Gastroesophageal sphincter (tissue), 3 donors: ENCODE data around the gene ALKBH5.

Experiments
- EP300 ChIP-seq: sonication (generic); formaldehyde crosslinking; IDR thresholded peaks from one replicate; pipeline ENCODE4 v1.6.1; 2017; ENCODE audit warnings: antibody characterized with exemption, mild to moderate bottlenecking
- POLR2A ChIP-seq, 2 donors: fragments of 450-650 bp; IDR thresholded peaks; one replicate each; pipeline ENCODE4 v1.6.1; 2017; ENCODE audit warnings: antibody characterized with exemption in 2 of 2, mild to moderate bottlenecking in 2 of 2, moderate library complexity in 1 of 2
- POLR2AphosphoS5 ChIP-seq: sonication (generic); formaldehyde crosslinking; IDR thresholded peaks from one replicate; pipeline ENCODE4 v1.6.1; 2017; ENCODE audit warnings: antibody characterized with exemption
- TF ChIP-seq, protein P1 (sequence below), 4 experiments: fragments of 200-600 bp in 2 of 4; fragments of 450-650 bp in 2 of 4; sonication (generic) in 1 of 4; IDR thresholded peaks; one replicate each; pipeline ENCODE4 v1.5.1; 2017 to 2019; ENCODE audit warnings: antibody characterized with exemption in 4 of 4, mild to moderate bottlenecking in 2 of 4, moderate library complexity in 2 of 4

DNA sequence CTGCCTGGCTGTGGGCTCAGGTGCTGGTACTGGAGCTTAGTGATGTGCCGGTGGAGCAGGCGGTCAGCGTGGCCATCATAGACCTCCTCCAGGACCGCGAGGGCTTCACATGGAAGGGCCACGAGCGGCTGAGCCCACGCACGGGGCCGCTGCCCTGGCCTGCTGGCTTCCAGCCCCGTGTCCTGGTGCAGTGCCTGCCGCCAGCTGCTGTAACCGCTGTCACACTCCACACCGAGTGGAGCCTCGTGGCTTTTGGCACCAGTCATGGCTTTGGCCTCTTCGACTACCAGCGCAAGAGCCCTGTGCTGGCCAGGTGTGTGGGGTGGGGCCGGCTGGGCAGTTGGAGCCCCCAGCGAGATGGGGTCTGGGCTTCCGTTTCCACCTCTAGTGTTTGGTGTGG lies 53.8 kb downstream of the ALKBH5 start:
- TF ChIP-seq, protein P1, sequence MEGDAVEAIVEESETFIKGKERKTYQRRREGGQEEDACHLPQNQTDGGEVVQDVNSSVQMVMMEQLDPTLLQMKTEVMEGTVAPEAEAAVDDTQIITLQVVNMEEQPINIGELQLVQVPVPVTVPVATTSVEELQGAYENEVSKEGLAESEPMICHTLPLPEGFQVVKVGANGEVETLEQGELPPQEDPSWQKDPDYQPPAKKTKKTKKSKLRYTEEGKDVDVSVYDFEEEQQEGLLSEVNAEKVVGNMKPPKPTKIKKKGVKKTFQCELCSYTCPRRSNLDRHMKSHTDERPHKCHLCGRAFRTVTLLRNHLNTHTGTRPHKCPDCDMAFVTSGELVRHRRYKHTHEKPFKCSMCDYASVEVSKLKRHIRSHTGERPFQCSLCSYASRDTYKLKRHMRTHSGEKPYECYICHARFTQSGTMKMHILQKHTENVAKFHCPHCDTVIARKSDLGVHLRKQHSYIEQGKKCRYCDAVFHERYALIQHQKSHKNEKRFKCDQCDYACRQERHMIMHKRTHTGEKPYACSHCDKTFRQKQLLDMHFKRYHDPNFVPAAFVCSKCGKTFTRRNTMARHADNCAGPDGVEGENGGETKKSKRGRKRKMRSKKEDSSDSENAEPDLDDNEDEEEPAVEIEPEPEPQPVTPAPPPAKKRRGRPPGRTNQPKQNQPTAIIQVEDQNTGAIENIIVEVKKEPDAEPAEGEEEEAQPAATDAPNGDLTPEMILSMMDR (IDR thresholded peaks at IDR 0.05): no peak
- TF ChIP-seq POLR2AphosphoS5 (no peak), POLR2A (IDR thresholded peaks at IDR 0.05) (no peak), EP300 (no peak)
